Stimulated activated CD4-positive, alpha-beta T cell treated with anti-CD3 and anti-CD28 coated beads, Interleukin-1b, Interleukin-23, amount 100 ng/mL, for 1 hour (primary cell): Measurements from ENCODE around the gene VWF.
"Not testable (repeated sequence)": the region's sequence is repeated elsewhere in the genome, so short reads cannot be mapped to it uniquely, and the experiment has no call there.

Experiments used
- DNase-seq, 2 donors: peaks; one replicate each; pipeline ENCODE4 v3.0.0-alpha.2; 2020; ENCODE audit warnings: low read depth in 2 of 2

VWF gene

GRCh38 chr12:6124411-6125309 lies at the start of gene VWF:
TSS of gene VWF (minus strand) at chr12:6124670. CDS start at chr12:6123196, 1,474 bp downstream.
- no peak for DNase-seq

DNA sequence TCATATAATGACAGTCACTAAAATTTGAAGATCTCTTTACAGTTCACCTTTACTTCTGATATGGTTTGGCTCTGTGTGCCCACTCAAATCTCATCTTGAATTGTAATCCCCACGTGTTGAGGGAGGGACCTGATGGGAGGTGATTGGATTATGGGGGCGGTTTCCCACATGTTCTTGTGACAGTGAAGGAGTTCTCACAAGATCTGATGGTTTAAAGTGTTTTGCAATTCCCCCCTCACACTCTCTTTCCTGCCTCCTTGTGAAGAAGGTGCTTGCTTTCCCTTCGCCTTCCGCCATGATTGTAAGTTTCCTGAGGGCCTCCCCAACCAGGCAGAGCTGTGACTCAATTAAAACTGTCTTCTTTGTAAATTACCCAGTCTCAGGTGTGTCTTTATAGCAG lies 48.4 kb upstream of the VWF start:
- DNase-seq: no peak

DNA sequence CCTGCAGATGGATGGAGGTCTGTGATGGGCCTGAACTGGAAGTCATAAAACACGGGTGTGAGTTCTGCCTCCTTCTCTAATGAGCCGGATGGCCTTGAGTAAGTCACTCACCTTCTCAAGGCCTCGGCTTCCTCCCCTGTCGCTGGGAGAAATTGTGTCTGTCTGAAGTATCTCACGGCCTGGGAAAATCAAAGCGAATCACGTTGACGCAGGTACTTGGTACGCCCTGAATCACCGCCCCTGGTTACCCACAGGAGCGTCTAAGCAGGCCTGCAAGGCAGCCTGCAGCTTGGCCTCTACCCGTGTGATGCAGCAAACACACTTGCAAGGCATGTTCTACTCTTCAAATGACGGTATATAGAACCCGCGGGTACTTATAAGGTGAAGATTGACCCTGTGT lies 47.6 kb upstream of the VWF start:
- DNase-seq: no peak

- no peak for DNase-seq
Measured at GRCh38 chr12:6171409-6172015, 47.0 kb upstream of the VWF start.

DNA sequence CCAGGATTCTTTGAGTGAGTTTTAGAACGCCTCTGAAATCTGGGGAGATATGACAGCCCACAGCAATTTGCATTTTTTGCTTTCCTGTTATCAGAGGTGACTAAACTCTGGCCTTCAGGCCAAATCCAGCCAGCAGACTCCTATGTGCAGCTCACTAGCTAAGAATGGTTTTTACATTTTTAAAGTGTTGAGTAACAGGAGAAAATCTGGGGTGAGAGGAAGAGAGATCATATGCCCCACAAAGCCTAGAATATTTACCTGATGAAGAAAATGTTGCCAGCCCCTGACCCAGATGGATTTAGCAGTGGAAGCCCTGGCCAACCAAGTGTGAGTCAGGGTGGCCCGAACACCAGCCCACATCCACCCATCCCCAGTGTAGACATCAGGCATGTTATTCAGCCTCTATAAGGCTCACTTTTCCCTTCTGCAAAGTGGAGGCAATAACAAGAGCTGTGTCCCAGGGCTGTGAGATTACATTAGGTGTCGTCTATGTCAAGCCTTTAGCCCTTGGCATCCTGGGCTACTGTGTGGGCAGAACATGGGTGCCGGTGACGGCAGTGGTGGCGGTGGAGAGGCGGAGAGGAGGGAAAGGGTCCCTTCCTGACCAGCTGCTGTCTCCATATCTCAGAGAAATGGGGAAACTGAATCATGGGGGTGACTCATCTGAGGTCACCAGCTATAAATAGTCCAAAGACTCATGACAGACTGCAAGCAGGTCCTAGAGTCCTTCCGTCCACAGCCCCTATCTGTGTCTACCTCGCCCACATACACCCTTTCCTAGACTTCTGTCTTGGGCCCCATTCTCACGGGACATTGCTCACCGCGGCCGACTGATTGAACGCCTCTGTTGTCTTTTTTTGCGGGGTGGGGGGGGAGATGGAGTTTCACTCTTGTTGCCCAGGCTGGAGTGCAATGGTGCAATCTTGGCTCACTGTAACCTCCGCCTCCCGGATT lies 43.1 kb upstream of the VWF start:
- DNase-seq: peak in 1 of 2 donors; percentile 5

GRCh38 chr12:6166808-6167207 lies 42.3 kb upstream of the VWF start:
- no peak for DNase-seq

GRCh38 chr12:6165395-6165794 lies 40.9 kb upstream of the VWF start:
- DNase-seq: no peak

GRCh38 chr12:6163416-6164060 lies 39.1 kb upstream of the VWF start:
- no peak for DNase-seq

- DNase-seq: no peak
Measured at GRCh38 chr12:6161124-6161882, 36.8 kb upstream of the VWF start.

GRCh38 chr12:6160049-6160649 lies 35.7 kb upstream of the VWF start:
- DNase-seq: not testable (repeated sequence)

DNA sequence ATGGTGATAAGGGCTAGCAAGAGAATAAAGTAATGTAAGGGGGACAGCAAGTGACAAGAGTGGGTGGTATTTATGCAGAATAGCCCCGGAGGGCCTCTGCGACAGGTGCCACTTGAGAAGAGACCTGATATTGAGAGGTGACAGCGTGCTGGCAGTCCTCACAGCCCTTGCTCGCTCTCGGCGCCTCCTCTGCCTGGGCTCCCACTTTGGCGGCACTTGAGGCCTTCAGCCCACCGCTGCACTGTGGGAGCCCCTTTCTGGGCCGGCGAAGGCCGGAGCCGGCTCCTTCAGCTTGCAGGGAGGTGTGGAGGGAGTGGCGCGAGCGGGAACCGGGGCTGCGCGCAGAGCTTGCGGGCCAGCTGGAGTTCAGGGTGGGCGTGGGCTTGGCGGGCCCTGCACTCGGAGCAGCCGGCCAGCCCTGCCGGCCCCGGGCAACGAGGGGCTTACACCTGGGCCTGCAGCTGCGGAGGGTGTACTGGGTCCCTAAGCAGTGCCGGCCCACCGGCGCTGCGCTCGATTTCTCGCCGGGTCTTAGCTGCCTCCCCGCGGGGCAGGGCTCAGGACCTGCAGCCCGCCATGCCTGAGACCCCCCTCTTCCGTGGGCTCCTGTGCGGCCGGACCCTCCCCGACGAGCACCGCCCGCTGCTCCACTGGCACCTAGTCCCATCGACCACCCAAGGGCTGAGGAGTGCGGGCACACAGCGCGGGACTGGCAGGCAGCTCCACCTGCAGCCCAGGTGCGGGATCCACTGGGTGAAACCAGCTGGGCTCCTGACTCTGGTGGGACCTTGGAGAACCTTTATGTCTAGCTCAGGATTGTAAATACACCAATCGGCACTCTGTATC lies 34.9 kb upstream of the VWF start:
- DNase-seq: not testable (repeated sequence)

DNA sequence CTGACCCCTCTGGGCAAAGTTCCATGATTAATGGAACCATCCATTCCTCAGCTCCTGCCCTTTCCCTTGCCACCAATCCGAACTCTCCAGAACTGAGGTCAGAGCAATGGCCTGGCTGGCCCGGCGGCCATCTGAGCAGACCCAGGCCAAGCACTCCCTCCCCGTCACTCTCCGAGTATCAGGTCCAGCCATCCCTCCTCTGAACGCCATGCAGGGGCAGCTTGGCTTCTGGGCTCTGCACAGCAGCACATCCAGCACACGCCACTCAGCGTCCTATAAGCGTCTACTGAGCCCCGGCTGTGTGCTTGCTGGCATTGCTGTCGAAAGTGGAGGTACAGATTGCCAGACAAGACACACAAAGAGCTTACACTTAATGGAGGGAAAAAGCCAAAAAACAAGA lies 34.3 kb upstream of the VWF start:
- no peak for DNase-seq

DNA sequence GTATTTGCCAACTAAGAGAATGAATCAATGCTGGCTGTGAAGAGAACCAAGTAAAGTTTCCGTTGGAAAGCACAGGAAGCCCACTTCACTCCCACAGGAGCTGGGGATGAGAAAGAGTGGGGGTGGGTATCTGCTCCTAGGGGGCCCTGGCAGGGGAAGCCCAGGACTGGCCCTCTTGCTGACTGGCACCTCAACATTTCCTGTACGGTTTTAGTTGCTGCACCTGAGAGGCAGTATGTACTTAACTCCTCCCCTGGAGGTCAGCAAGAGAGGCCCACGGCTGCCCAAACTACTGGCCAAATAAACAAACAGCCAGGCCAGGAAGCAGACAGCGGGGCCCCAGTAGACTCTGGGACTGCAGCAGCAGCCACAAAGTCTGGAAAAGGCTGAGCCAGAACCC lies 33.8 kb upstream of the VWF start:
- no peak for DNase-seq

GRCh38 chr12:6157482-6157881 lies 33.0 kb upstream of the VWF start:
- DNase-seq: no peak

GRCh38 chr12:6154730-6155459 lies 30.4 kb upstream of the VWF start:
- DNase-seq: no peak

GRCh38 chr12:6148722-6149121 lies 24.3 kb upstream of the VWF start:
- DNase-seq: not testable (repeated sequence)

DNA sequence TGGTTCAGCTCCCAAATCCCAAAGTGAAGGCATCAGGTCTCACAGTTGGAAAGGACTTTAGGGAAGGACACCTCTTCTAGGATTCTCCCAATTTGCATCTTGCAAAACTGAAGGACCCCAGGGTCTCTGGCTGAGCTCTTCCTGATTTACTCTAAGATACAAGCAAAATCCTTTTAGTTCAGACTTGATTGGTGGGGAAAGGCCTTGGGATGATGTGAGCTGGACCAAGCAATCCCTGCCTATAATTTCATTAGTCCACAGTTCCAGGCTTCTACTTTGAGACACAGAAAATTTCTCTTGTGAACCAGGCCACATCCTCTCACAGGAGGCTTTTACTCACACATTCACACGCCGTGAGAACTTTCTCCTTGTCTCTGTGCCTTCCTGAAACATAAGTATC lies 23.6 kb upstream of the VWF start:
- DNase-seq: no peak

- no peak for DNase-seq
Measured at GRCh38 chr12:6146951-6147350, 22.5 kb upstream of the VWF start.

DNA sequence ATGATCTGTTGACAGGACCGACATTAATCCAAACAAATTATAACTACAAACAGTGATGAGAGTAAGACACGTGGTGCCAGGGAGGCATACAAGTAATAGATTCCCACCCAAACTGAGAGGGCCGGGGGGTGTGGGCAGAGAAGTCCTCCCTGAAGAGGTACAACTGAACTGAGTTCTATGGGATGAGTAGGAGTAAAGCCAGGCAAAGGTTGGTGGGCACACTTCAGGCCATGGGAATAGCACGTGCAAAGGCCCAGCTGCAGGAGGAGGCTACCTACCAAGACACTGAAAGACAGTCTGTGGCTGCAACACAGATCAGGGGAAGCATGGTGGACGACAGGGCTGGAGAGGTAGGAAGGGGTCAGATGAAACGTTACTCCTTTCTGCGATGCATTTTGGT lies 22.0 kb upstream of the VWF start:
- no peak for DNase-seq
